T-helper 2 cell treated with Interferon-gamma antibody and Interleukin-4, amounts not matched to agents 100 ng/mL and 5 ng/mL, for 36 hours (primary cell): ENCODE measurements around the gene MPP4. TPM values are rescaled to one million over a fixed set of nuclear protein-coding genes. Genes with fewer than 3 reads are reported as not detected.

ENCODE experiments used
- intact Hi-C: fragments of 100-400 bp; cut with micrococcal nuclease; formaldehyde crosslinking; loops from one replicate; pipeline ENCODE4 v1.15.1; 2023
- total RNA-seq: library from RNA; stranded (reverse); gene quantifications from 2 replicates; pipeline ENCODE4 v1.2.3, GENCODE V29; 2022

Gene MPP4
- total RNA-seq, 1 donor from 2014 or later: not detected

DNA sequence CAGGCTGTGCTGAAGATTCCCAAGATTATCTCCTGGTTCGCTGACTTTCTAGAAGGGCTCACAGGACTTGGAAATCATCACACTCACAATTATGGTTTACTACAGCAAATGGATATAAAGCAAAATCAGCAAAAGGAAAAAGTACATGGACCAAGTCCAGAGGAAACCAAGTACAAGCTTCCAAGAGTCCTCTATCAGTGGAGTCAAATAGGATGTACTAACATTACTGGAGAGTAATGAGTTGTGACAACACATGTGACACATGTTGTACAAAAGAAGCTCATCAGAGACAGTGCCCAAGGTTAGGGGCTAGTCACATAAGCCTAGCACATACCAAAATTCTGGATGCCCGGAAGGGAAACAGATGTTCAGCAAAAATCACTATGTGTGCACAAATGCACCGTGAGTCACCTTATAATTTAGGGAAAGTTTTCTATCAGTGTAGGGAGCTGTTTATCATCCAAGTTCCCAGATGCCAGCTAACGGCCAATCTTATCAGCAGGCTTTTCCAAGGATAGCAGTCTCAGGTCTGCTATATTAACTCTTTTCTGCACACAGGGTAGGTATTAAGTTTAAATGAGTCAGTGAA is 64.7 kb downstream of the MPP4 start:
- intact Hi-C loops: no loop called here

DNA sequence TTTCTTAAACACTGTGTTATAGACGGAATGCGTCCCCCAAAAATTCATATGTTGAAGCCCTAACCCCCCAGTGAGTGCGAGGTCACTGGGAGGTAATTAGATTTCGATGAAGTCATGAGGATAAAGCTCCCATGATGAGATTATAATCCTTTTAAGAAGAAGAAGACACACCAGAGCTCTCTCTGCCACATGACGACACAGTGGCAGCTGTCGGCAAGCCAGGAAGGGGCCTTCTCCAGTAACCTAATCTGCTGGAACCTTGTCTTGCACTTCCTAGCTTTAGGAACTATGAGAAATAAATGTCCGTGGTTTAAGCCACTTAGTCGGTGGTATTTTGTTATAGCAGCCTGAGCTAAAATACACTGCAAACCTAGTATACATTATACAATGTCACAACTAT is 67.4 kb downstream of the MPP4 start:
- intact Hi-C loops: no loop called here

DNA sequence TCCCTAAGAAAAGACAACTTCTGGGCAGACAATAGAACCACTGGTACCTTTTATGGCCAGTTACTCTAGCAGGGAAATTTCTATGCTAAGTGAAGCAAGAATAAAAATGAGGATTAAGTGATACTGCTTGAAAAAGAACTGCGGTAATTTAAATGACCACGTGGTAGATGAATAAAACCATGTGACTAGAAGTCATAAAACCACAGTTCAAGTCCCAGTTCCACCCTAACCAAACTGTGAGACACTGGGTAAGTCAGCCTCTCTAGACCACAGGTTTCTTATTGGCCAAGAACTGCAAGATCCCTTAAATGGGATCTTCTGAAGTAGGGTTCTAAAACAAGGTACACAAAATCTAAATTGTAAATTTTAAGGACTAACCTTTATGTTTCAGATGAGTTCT is 67.9 kb downstream of the MPP4 start:
- intact Hi-C loops: no loop called here

DNA sequence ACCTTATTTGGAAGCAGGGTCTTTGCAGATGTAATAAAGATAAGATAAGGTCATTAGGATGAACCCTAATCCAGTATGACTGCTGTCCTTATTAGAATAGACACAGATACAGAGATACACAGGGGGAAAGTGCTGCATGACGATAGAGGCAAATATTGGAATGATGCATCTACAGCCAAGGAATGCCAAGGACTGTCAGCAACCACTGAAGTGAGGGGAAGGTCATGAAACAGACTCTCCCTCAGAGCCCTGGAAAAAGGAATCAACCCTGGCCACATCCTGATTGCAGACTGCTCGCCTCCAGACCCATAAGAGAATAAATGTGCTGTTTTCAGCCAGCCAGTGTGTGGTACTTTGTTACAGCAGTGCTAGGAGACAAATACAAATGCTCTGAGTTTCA is 69.9 kb downstream of the MPP4 start:
- intact Hi-C loops: no loop called here

DNA sequence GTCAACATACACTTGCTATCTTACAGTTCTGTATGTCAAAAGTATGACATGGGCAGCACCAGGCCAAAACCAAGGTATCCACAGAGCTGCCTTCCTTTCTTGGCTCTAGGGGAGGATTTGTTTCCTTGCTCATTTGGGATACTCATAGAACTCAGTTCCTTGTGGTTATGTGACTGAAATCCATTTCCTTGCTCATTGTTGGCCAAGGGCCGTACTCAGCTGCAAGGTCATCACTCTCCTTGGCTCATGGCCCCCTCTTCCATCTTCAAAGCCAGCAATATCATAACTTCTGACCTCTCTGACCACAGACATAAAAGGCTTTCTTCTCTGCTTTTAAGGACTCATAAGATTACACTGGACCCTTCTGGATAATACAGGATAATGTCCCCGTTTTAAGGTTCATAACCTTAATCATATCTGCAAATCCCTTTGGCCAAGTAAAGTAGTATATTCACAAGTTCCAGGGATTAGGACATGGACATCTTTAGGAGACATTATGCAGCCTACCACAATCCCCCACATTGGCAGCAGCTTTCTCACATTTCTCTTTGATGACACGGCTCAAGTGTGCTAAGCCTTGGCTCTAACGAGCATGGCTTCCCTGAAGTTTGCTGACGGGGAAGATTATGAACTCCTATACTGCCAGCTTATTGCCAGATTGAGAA is 76.0 kb downstream of the MPP4 start:
- intact Hi-C loops: no loop called here

DNA sequence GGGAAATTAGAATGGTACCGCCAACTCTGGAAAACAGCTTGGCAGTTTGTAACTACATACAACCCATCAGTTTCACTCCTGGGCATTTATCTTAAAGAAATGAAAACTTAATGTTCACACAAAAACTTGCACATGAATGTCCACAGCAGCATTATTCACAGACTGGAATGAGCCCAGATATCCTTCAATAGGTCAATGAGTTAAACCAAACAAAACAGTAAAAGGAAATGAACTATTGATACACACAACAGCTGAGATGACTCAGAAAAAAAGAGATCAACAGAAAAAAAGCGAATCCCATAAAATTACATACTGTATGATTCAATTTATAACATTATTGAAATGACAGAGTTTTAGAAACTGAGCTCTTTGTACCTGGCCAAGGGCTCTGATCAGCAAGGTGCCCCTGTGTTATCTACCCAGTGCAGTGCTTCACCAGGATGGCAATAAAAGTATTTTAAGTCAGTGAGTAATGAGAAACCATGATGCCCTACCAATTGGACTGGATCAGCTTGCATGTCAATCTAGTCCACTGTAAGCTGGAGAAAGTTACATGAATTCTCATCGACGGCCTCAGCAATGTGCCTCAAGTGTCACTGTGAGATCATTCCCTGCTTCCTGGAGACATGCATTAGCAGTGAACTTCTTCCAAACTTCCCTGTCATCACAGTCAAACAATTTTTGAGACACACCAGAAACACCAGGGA is 77.0 kb downstream of the MPP4 start:
- intact Hi-C loops: no loop called here

DNA sequence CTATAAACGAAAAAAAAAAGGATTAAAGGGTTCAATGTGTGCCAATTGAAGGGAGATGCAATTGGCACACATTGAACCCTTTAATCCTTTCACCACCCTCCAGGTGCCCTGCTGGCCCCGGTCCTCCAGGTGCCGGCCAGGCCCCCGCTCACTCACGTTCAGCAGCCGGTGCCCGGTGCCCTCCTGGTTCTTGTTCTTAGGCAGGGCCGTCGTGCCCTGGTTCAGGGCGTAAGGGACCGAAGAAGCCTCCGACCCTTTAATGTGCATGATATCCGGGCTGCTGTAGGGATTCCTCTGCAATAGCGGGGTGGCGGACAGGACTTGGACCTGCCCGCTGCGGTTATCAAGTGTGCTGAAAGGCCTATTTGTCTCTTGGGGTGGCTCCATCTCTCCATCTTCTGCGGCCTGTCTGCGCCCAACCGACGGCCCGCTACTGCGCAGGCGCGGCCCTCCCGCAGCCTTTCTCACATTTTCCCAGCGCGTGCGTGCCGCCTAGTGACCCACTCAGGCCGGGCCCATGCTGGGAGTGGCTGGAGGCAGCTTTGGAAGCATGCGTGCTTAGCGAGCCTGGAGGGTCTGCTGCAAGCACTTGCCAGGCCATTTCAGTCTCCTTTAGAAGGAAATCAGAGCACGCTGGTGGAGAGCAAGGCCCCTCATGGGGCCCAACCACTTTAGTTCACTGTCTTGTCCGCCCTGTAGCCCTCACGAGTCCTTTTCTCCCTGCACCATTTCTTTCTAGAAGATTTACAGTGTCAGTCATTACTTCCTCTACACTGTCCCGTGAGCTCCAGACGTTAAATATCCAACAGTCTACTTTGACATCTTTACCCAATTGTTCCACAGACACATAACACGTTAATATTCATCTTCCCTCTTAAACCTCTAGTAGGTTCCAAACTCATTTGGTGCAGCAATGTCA is 79.4 kb downstream of the MPP4 start:
- intact Hi-C loops: no loop called here

DNA sequence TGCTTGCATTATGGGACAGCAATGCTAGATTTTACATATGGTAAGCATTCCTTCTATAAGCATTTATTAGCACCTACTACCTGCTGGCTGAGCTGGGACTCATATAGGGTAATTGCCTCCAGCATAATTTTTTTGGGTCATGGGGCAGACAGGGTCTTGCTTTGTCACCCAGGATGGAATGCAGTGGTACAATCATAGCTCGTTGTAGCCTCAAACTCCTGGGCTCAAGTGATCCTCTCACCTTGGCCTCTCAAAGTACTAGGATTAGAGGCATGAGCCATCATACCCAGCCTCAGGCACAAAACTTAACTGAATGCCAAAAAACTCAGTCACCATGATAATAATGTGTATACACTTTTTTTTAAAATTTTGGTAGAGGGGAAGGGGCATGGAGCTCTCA is 90.4 kb downstream of the MPP4 start:
- intact Hi-C loops: no loop called here

DNA sequence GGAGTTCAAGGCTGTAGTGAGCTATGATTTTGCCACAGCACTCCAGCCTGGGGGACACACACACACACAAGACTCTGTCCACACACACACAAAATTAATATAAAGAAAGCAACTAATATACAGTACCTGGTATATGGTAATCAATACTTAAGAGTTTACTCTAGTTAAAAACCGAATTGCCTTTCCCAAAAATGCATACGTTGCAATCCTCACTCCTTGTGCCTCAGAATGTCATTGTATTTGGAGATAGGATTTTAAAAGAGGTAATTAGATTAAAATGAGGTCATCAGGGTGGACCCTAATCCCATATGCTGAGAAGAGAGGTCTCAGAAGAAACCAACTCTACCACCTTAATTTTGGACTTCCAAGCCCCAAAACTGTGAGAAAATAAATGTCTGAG is 90.9 kb downstream of the MPP4 start:
- intact Hi-C loops: no loop called here

DNA sequence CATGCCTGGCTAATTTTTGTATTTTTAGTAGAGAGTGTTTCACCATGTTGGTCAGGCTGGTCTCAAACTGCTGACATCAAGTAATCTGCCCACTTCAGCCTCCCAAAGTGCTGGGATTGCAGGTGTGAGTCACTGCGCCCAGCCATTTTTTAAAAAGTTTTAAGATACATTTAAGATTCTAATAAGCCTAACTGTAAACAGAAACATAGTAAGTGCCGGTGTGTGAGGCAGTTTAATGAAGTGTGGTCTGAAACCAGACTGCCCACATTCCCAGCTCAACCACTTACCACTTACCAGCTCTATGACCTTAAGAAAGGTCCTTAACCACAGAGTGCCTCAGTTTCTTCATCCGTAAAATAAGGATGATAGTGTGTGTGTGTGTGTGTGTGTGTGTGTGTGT is 97.5 kb downstream of the MPP4 start:
- intact Hi-C loops: no loop called here

DNA sequence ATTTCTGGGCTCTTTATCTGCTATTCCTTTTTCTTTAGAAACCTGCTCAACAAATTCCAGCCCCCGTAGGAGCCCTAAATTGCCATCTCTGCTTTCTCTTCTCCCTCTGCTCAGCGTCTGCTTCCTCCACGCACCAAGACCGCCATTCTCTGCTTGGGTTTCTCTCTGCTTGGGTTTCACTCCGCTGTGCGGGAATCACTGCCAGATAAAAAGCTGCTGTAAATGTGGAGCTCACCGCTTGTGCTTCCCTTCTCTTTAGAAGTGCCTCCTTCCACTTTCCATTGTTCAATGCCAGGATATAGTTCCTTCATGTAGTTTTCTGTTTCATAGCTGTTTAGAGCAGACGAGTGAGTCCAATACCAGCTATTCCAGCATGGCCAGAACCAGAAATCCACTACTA is 101.0 kb downstream of the MPP4 start:
- intact Hi-C loops: no loop called here

Other genes starting within 250 kb of the MPP4 start
- gene TRAK2, start 247.2 kb downstream of the MPP4 start, total RNA-seq: 38.9 and 40.1 TPM in 2 replicates
- gene STRADB, start 246.9 kb downstream of the MPP4 start, total RNA-seq: 14.4 and 18.1 TPM in 2 replicates
- gene TMEM237, start 55.1 kb downstream of the MPP4 start, total RNA-seq: 19.9 and 24.1 TPM in 2 replicates
- gene ALS2, start 82.3 kb upstream of the MPP4 start, total RNA-seq: 8.0 and 8.4 TPM in 2 replicates
- not detected in 2 replicates for gene CDK15, start 107.9 kb upstream of the MPP4 start, total RNA-seq